T-helper 1 cell treated with Interleukin-12 subunit alpha and Interleukin-12 subunit beta and Interleukin-4 antibody, amounts not matched to agents 30 μg/mL and 1 μg/mL, for 36 hours (primary cell): ENCODE data around the gene ENTPD3.
A peak's percentile ranks its signal among the peaks of the same experiment; 100 is the strongest.
"Not testable (repeated sequence)": the region's sequence is repeated elsewhere in the genome, so short reads cannot be mapped to it uniquely, and the experiment has no call there.

ENCODE experiments used
- H3K27ac Mint-ChIP-seq: one replicate; pipeline ENCODE4 v1.8.0; 2021; ENCODE audit warnings: mild to moderate bottlenecking, mixed read lengths
- H3K27me3 Mint-ChIP-seq: one replicate; pipeline ENCODE4 v1.8.0; 2021; ENCODE audit warnings: low read depth, mixed read lengths
- H3K36me3 Mint-ChIP-seq: one replicate; pipeline ENCODE4 v1.8.0; 2021; ENCODE audit warnings: low read depth, mixed read lengths
- H3K4me1 Mint-ChIP-seq: one replicate; pipeline ENCODE4 v1.8.0; 2021; ENCODE audit warnings: low read depth, mixed read lengths
- H3K4me3 Mint-ChIP-seq: one replicate; pipeline ENCODE4 v1.8.0; 2021; ENCODE audit warnings: mild to moderate bottlenecking, moderate library complexity, mixed read lengths
- H3K9me3 Mint-ChIP-seq: one replicate; pipeline ENCODE4 v1.8.0; 2021; ENCODE audit warnings: mixed read lengths

ENTPD3 gene

DNA sequence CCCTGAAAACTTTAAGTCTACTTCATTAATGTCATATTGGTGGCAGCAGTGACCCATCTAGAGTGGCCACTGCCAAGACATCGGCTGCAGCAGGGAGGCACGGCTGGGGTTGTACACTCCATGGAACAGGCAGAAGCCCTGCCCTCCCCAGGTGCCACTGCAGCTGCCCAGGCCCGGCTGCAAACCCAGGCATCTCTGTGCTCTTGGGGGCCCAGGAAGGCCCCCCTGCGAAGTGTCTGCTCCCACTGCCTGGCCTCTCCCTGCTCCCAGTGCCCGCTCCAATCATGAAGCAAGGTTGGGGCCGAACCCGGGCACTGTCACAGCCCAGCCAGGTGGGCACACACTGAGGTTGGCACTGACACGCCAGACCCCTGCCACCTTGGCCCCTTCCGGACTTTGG, 58.1 kb downstream of the ENTPD3 start:
- Mint-ChIP-seq H3K4me3 (no peak overlapping the region), H3K9me3 (no peaks in the 10 kb centered on the region), H3K27ac (no peak overlapping the region), H3K36me3 (peaks cover 3% of the 10 kb centered on the region), H3K27me3 (no peaks in the 10 kb centered on the region), H3K4me1 (no peaks in the 10 kb centered on the region)

DNA sequence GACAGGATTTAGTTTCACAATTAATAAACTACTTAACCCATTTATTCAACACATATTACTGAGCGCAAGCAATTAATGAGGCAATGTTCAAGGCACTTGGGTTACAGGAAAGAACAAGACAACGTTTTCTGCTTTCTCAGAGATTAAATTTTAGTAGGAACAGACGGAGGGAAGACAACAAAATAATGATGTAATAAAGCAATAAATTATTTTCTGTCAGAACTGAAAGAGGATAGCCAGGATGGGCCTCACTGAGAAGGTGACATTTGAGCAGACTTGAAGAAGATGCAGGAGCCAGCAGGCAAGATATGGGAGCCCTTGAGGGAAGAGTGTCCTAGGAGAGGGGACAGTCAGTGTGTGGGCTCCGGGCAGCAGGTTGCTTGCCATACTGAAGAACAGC, 58.9 kb downstream of the ENTPD3 start:
- Mint-ChIP-seq H3K4me3 (no peak overlapping the region), H3K4me1 (no peaks in the 10 kb centered on the region), H3K36me3 (peaks cover 3% of the 10 kb centered on the region), H3K9me3 (no peaks in the 10 kb centered on the region), H3K27me3 (no peaks in the 10 kb centered on the region), H3K27ac (no peak overlapping the region)

DNA sequence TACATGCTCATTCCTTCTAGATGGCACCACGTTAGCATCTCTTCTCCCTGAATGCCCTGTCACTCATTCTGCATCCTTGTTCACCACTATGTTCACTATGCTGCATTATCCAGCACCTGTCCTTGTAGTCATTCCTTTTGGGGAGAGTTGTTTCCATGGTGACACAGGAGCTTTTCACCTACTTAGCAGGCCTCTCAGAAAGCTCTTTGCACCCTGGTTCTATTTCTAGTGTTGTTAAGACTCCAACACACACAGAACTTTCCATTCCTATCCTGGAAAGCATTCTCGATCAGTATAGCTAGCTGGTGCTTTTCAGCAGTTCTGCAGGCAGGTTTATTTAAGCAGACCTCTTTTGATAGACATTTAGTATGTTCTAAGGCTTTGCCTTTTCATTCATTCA, 63.5 kb downstream of the ENTPD3 start:
- Mint-ChIP-seq H3K4me1 (peaks cover 12% of the 10 kb centered on the region), H3K27ac (no peak overlapping the region), H3K9me3 (no peaks in the 10 kb centered on the region), H3K27me3 (no peaks in the 10 kb centered on the region), H3K4me3 (no peak overlapping the region), H3K36me3 (peaks cover 5% of the 10 kb centered on the region)

DNA sequence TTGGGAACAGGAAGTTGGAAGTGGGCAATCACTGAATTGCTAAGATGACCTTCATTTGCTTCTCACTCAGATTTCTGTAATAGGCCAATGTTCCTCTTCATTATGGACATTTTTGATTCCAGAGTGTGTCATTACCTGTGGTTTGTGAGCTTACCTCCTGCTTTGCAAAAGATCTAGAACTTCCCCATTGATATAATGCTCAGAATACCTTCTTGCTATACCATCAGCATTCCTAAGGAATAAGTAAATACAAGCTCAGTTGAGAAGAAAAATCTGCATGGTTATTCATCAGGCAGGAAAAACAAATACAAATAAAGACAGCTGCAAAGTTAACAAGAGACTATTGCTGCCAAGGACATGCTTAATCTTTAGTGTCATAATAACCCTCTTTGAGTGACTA, 64.6 kb downstream of the ENTPD3 start:
- H3K27ac Mint-ChIP-seq = no peak overlapping the region

DNA sequence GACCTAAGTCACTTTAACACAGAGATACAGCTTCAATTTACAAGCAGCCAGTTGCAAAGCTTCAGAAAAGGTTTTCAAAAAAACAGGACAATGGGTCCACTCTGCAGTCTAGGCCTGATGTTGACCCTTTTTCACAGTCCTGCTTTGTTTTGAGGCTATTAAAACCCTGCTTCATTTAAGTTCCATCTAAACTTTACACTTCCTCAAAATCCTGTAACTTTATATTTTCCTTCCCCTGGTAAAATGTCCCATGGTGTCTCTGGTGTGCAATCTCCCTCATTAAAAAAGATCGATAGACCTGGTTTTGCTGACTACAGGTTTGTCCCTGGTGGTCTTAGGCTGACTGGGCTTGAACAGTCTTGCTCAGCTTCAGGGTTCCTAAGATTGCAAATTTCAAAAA, 65.1 kb downstream of the ENTPD3 start:
- peak overlapping the region; percentile 96 for H3K27ac Mint-ChIP-seq
- no peaks in the 10 kb centered on the region for H3K9me3 Mint-ChIP-seq
- H3K4me1 Mint-ChIP-seq = peaks cover 19% of the 10 kb centered on the region
- peak overlapping the region; percentile 95 for H3K4me3 Mint-ChIP-seq
- H3K27me3 Mint-ChIP-seq = no peaks in the 10 kb centered on the region
- peaks cover 7% of the 10 kb centered on the region for H3K36me3 Mint-ChIP-seq

More for the DNA sequence above, 64.6 kb downstream of the ENTPD3 start:
- peaks cover 3% of the 10 kb centered on the region for H3K36me3 Mint-ChIP-seq
- no peaks in the 10 kb centered on the region for H3K9me3 Mint-ChIP-seq
- no peaks in the 10 kb centered on the region for H3K27me3 Mint-ChIP-seq
- peaks cover 18% of the 10 kb centered on the region for H3K4me1 Mint-ChIP-seq
- no peak overlapping the region for H3K4me3 Mint-ChIP-seq

DNA sequence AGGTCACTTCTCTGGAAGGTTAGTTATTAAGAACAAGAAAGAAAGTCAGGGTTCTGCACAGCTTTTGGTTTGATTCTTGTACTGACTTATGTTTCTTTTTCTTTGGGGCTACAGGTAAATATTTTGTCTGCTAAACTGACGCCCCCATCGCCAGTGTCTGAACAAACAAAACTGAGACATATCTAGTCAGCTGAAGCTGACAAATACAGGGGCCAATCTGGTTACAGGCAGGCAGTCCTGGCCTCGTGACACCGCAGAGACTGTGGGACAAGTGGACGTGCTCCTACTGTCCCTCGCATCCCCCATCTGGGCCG, 65.5 kb downstream of the ENTPD3 start:
- Mint-ChIP-seq H3K36me3 (peaks cover 8% of the 10 kb centered on the region), H3K4me3 (peak overlapping the region; percentile 95), H3K27me3 (no peaks in the 10 kb centered on the region), H3K27ac (peak overlapping the region; percentile 96), H3K4me1 (peaks cover 20% of the 10 kb centered on the region), H3K9me3 (no peaks in the 10 kb centered on the region)

DNA sequence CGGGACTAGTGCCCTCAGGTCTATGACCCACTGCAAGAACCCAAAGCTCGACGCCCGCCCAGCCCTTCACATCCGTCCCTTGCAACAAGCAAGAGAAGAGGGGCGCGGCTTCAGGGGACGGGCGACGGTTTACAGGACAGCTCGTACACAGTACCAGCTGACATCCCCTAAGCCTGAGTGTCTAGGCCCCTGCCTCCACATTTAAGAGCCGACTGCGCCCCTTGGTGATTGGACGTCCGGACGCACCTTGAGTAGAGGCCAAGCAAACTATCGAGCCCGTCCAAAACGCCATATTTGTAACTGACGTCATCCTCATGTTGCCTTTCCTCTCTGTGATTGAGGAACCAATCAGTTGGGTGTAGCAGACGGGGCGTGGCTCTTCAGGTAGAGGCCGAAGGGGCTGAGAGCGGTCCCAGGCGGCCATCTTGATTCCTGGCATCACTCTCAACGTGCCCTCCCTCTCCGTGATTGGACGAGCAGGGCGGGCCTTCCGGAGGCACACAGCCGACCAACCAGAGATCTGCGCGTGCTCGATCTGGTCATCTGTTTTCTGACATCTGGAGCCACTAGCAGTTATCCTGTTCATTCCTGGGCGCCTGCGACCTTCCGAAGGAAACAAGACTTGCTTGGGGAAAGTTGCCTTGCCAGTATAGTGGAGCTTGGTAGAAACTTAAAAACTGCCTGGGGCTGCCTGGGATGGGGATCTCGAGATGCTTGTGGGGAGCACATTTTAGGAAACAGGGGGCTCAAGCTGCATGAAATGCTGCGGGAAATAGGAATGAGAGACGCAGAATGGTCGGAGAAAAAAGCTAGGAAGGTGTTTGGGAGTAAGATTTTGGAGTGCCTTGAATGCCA, 66.1 kb downstream of the ENTPD3 start:
- Mint-ChIP-seq H3K9me3 (no peaks in the 10 kb centered on the region), H3K4me3 (peak overlapping the region; percentile 95), H3K4me1 (peaks cover 23% of the 10 kb centered on the region), H3K27me3 (no peaks in the 10 kb centered on the region), H3K27ac (peak overlapping the region; percentile 96), H3K36me3 (peaks cover 12% of the 10 kb centered on the region)

DNA sequence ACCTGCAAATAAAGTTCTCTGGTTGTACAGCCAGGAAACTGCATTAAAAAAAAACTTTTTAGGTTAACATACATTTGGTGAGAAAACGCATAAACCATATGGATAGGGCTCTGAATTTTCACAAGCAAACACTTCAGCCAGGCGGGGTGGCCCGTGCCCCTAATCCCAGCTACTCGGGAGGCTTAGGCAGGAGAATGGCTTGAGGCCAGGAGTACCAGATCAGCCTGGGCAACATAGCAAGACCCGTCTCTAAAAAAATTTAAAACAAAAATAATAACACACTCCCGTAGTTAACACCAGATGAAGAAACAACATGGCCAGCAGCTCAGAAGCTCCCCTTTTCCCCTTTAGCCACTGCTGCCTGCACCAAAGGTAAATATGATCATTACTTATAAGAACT, 66.9 kb downstream of the ENTPD3 start:
- Mint-ChIP-seq H3K36me3 (peaks cover 20% of the 10 kb centered on the region), H3K4me3 (peak overlapping the region; percentile 95), H3K4me1 (peaks cover 29% of the 10 kb centered on the region), H3K27me3 (no peaks in the 10 kb centered on the region), H3K9me3 (no peaks in the 10 kb centered on the region), H3K27ac (no peak overlapping the region)

DNA sequence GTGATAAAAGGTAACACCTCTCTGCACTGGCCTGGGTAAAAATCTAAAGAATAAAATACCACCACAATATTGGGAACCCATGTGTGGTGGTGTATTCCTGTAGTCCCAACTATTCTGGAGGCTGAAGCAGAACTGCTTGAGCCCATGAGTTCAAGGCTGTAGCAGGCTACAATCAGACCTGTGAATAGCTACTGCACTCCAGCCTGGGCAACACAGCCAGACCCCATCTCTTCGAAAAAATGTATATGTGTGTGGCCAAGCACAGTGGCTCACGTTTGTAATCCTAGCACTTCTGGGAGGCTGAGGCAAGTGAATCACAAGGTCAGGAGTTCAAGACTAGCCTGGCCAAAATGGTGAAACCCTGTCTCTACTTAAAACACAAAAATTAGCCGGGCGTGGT, 68.3 kb downstream of the ENTPD3 start:
- no peaks in the 10 kb centered on the region for H3K9me3 Mint-ChIP-seq
- peak overlapping the region; percentile 88 for H3K4me3 Mint-ChIP-seq
- H3K4me1 Mint-ChIP-seq = peaks cover 33% of the 10 kb centered on the region
- H3K27me3 Mint-ChIP-seq = no peaks in the 10 kb centered on the region
- H3K36me3 Mint-ChIP-seq = peaks cover 24% of the 10 kb centered on the region
- H3K27ac Mint-ChIP-seq = no peak overlapping the region

DNA sequence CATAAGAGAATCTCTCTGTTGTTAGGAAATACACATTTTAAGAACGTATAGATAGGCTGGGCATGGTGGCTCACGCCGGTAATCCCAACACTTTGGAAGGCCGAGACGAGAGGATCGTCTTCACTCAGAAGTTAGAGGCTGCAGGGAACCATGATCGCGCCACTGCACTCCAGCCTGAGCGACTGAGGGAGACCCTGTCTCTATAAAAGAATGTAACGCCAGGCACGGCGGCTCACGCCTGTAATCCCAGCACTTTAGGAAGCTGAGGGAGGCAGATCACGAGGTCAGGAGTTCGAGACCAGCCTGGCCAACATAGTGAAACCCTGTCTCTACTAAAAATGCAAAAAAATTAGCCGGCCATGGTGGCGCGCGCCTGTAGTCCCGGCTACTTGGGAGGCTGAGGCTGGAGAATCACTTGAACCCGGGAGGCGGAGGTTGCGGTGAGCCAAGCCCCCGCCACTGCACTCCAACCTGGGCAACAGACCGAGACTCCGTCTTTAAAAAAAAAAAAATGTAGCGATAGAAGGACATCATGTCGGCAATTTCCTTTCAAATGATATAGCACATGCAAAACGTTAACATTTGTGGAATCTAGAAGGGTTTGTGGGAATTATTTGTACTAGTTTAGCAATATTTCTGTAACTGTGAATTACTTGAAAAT, 69.4 kb downstream of the ENTPD3 start:
- H3K9me3 Mint-ChIP-seq = no peaks in the 10 kb centered on the region
- H3K27me3 Mint-ChIP-seq = no peaks in the 10 kb centered on the region
- peak overlapping the region; percentile 92 for H3K27ac Mint-ChIP-seq
- H3K4me1 Mint-ChIP-seq = peaks cover 33% of the 10 kb centered on the region
- H3K4me3 Mint-ChIP-seq = peak overlapping the region; percentile 88
- H3K36me3 Mint-ChIP-seq = peaks cover 29% of the 10 kb centered on the region

DNA sequence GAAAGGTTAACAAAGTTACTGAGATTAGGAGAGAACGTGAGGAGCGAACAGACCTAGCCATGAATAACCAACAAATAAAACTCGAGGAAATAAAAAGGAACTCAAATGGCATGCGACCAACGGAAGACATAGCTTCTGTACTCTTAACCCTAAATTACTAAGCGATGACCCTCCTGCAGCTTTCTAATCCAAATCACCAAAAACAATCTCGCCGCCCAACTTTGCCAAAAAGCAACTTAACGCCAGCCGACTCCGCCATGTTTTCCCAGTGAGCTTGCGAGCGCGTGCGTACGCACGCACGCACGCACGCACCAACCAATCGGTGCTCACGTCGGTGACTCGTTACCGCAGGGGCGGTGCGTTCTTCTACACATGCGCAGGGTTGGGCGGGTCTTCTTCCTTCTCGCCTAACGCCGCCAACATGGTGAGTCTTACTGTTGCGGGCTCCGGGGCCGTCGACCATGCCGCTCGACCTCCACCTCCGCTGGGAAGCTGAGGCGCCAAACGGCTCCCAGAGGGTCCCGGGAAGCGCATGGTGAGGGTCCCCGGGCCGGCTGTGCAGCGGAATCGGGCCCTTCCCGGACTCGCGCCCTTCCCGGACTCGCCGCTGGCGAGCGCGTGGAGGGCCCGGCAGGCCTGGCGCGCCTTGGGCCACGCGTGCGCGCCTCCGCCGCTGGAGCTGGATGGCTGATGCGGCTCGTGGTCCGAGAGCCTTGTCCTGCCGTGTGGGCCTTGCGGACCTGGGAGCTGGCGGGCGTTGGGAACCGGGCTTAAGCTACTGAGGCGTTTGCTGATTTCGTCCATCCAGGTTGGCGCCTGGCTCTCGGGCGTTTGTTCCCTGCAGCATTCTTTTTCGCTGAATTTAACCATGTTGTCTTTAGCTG, 70.2 kb downstream of the ENTPD3 start, which contains the start of gene RPL14:
RPL14 (plus strand) TSS at position 400 of the 884 bp plus-strand sequence; CDS start at position 533, 133 bp downstream.
- H3K9me3 Mint-ChIP-seq = no peaks in the 10 kb centered on the region
- H3K4me3 Mint-ChIP-seq = peak within 1 kb of the TSS; percentile 88
- H3K36me3 Mint-ChIP-seq = peaks cover 33% of the 10 kb centered on the region
- no peaks in the 10 kb centered on the region for H3K27me3 Mint-ChIP-seq
- peaks cover 30% of the 10 kb centered on the region for H3K4me1 Mint-ChIP-seq
- H3K27ac Mint-ChIP-seq = peak within 1 kb of the TSS; percentile 92

DNA sequence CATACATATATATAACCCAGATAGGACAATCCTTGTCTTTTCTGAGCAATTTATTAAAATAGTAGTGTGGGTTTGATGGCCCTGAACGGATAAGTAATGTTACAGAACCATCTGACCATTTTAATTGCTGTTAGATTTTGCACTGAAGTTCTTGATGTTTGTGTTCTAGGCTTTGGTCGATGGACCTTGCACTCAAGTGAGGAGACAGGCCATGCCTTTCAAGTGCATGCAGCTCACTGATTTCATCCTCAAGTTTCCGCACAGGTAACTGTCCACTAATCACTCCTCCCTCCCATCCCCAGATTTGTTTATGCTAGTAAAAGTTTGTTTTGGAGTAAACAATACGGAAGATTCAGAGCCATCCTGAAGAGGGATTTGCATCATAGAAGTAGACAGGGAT, 71.5 kb downstream of the ENTPD3 start:
- peak overlapping the region; percentile 92 for H3K27ac Mint-ChIP-seq
- peaks cover 23% of the 10 kb centered on the region for H3K4me1 Mint-ChIP-seq
- H3K36me3 Mint-ChIP-seq = peaks cover 40% of the 10 kb centered on the region
- H3K4me3 Mint-ChIP-seq = peak overlapping the region; percentile 88
- H3K9me3 Mint-ChIP-seq = no peaks in the 10 kb centered on the region
- H3K27me3 Mint-ChIP-seq = no peaks in the 10 kb centered on the region

DNA sequence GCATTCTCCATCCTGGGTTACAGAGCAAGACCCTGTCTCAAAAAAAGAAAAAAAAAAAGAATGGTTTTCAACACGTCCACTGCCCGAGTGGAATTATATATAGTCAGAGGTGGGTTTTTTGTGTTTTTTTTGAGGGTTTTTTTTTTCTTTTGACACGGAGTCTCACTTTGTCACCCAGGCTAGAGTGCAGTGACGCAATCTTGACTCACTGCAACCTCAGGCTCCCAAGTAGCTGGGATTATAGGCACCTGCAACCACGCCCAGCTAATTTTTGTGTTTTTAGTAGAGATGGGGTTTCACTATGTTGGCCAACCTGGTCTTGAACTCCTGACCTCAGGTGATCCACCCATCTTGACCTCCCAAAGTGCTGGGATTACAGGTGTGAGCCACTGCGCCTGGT, 73.5 kb downstream of the ENTPD3 start:
- H3K36me3 Mint-ChIP-seq = peaks cover 58% of the 10 kb centered on the region
- H3K9me3 Mint-ChIP-seq, H3K27me3 Mint-ChIP-seq, H3K27ac Mint-ChIP-seq, H3K4me3 Mint-ChIP-seq: not testable (repeated sequence)
- peaks cover 37% of the 10 kb centered on the region for H3K4me1 Mint-ChIP-seq

DNA sequence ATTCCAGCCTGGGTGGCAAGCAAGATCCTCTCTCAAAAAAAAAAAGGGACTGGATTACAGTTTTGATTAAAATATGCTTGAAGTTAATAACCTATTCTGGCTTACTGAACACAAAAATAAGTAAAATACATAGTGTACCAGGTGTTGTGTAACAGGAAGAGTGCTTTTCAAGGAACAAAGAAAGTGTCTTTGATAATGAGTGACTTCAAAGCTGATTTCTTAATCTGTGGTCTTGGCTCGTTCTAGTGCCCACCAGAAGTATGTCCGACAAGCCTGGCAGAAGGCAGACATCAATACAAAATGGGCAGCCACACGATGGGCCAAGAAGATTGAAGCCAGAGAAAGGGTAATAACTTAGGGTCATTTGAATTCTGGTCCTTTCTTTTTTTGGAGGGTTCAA, 74.2 kb downstream of the ENTPD3 start:
- peaks cover 33% of the 10 kb centered on the region for H3K4me1 Mint-ChIP-seq
- no peak overlapping the region for H3K27ac Mint-ChIP-seq
- H3K9me3 Mint-ChIP-seq = no peaks in the 10 kb centered on the region
- H3K27me3 Mint-ChIP-seq = no peaks in the 10 kb centered on the region
- no peak overlapping the region for H3K4me3 Mint-ChIP-seq
- H3K36me3 Mint-ChIP-seq = peaks cover 64% of the 10 kb centered on the region
